HK-2 (cell line): ENCODE measurements around the gene MAMSTR.

Source experiments
- DNase-seq: peaks from one replicate; pipeline ENCODE4 v3.0.0-alpha.2; 2018; ENCODE audit not compliant: unreplicated experiment

Gene MAMSTR

GRCh38 chr19:48746738-48747575 is 27.4 kb upstream of the MAMSTR start, which contains the start of gene IZUMO1:
TSS of gene IZUMO1 (minus strand) at chr19:48746909. CDS start at chr19:48745859, 1,050 bp downstream.
- DNase-seq, result peak; percentile 70

GRCh38 chr19:48746110-48746509 is 26.6 kb upstream of the MAMSTR start:
- DNase-seq, result no peak

GRCh38 chr19:48745208-48745995 is 25.9 kb upstream of the MAMSTR start:
- DNase-seq, result peak; percentile 37

GRCh38 chr19:48742096-48742495 is 22.6 kb upstream of the MAMSTR start:
- no peak for DNase-seq

GRCh38 chr19:48741129-48741999 is 21.8 kb upstream of the MAMSTR start:
- no peak for DNase-seq

GRCh38 chr19:48740164-48740972 is 20.8 kb upstream of the MAMSTR start, which contains the start of gene RASIP1:
TSS of gene RASIP1 (minus strand) at chr19:48740610. CDS start at chr19:48740282, 328 bp downstream.
- DNase-seq, result no peak

- DNase-seq, result no peak
These were observed 20.1 kb upstream of the MAMSTR start for GRCh38 chr19:48739404-48740163.

GRCh38 chr19:48738557-48739403 is 19.3 kb upstream of the MAMSTR start:
- peak; percentile 96 for DNase-seq

GRCh38 chr19:48737360-48737998 is 18.0 kb upstream of the MAMSTR start:
- no peak for DNase-seq

- no peak for DNase-seq
These were observed 15.6 kb upstream of the MAMSTR start for GRCh38 chr19:48735031-48735615.

- DNase-seq, result no peak
These were observed 15.1 kb upstream of the MAMSTR start for GRCh38 chr19:48734625-48735024.

GRCh38 chr19:48731452-48731851 is 11.9 kb upstream of the MAMSTR start:
- DNase-seq, result no peak

GRCh38 chr19:48728911-48729664 is 9.6 kb upstream of the MAMSTR start:
- DNase-seq, result no peak

- DNase-seq, result no peak
These were observed 7.0 kb upstream of the MAMSTR start for GRCh38 chr19:48726556-48726955.

- DNase-seq, result peak; percentile 60
These were observed 5.5 kb upstream of the MAMSTR start for GRCh38 chr19:48724796-48725753.

GRCh38 chr19:48722196-48722708 is 2.7 kb upstream of the MAMSTR start:
- no peak for DNase-seq
